Measurements from ENCODE around the gene OSBPL6. TPM values are rescaled to one million over a fixed set of nuclear protein-coding genes. Genes with fewer than 3 reads are reported as not detected.
"Not testable (repeated sequence)": the region's sequence is repeated elsewhere in the genome, so short reads cannot be mapped to it uniquely, and the experiment has no call there.

The OSBPL6 gene
- total and polyA plus RNA-seq, 9 of the 15 experiments (the other 6 are each of a cell fraction or from before 2014, with no cell fraction given): 3.4 to 12.7 (median 9.3) TPM

GRCh38 chr2:178357704-178358103 is 163.4 kb downstream of the OSBPL6 start:
- TF ChIP-seq ZNF146 (CRISPR knock-in tag; IDR thresholded peaks at IDR 0.05; ENCODE audit: unreplicated experiment): peak; percentile 89
- peak in 1 of 2 experiments; percentile 49; a peak in 2 of 4 replicates for TF ChIP-seq KDM1A (IDR thresholded peaks at IDR 0.05)
- DNase-seq (ENCODE audit: extremely low read depth in 1 of 4, low spot score in 3 of 4); POLR2A ChIA-PET; H2AFZ ChIP-seq (ENCODE audit: low read depth, low read length); H3K27me3 ChIP-seq (ENCODE audit: control insufficient read depth in 2 of 2, insufficient read depth in 2 of 2, low read length in 2 of 2); BruUV-seq (replicated peaks); in situ Hi-C loops (cut with MboI); H3K4me3 ChIP-seq; H3K79me2 ChIP-seq (ENCODE audit: control insufficient read depth, insufficient read depth, low read length); H3K36me3 ChIP-seq (ENCODE audit: control insufficient read depth, insufficient read depth, low read length); H3K4me2 ChIP-seq (ENCODE audit: insufficient read depth, low read length); H3K9me1 ChIP-seq (ENCODE audit: control insufficient read depth, insufficient read depth, low read length); H3K9ac ChIP-seq (ENCODE audit: insufficient read depth in 1 of 2, low read depth in 2 of 2, low read length in 2 of 2); H4K20me1 ChIP-seq (replicated peaks; ENCODE audit: control insufficient read depth, insufficient read depth, low read length); H3K9me3 ChIP-seq (replicated peaks; ENCODE audit: control insufficient read depth, insufficient read depth, low read depth, low read length); intact Hi-C loops (cut with micrococcal nuclease); ATAC-seq; FAIRE-seq; CTCF ChIA-PET (ENCODE audit: low intra/inter-chr PET ratio); H3K27ac ChIP-seq (ENCODE audit: extremely low read depth, low read depth, low read length); H3K4me1 ChIP-seq (replicated peaks in 1 of 2; ENCODE audit: control insufficient read depth in 2 of 2, insufficient read depth in 2 of 2, low read length in 2 of 2): not testable (repeated sequence)
- WGBS (ENCODE audit: insufficient coverage, low coverage, missing lambda C conversion rate): 40% methylated on average over 4 of the region's 4 CpGs

GRCh38 chr2:178359192-178359912 is 165.0 kb downstream of the OSBPL6 start:
- no peaks in the 10 kb centered on the region for H4K20me1 ChIP-seq (replicated peaks; ENCODE audit: control insufficient read depth, insufficient read depth, low read length)
- no TSS peak for BruUV-seq (replicated peaks)
- in situ Hi-C loops (cut with MboI): no loop called here
- H3K27me3 ChIP-seq (ENCODE audit: control insufficient read depth in 2 of 2, insufficient read depth in 2 of 2, low read length in 2 of 2): no peaks in the 10 kb centered on the region; a peak in 1 of 5 replicates
- H3K36me3 ChIP-seq (ENCODE audit: control insufficient read depth, insufficient read depth, low read length): no peaks in the 10 kb centered on the region
- DNase-seq (ENCODE audit: extremely low read depth in 1 of 4, low spot score in 3 of 4) (no peak), FAIRE-seq (no peak), ATAC-seq (no peak)
- no peak overlapping the region for H2AFZ ChIP-seq (ENCODE audit: low read depth, low read length)
- 26% methylated on average over 7 of the region's 7 CpGs for WGBS (ENCODE audit: insufficient coverage, low coverage, missing lambda C conversion rate)
- H3K4me3 ChIP-seq: no peak overlapping the region
- no peaks in the 10 kb centered on the region for H3K79me2 ChIP-seq (ENCODE audit: control insufficient read depth, insufficient read depth, low read length)
- CTCF ChIA-PET (ENCODE audit: low intra/inter-chr PET ratio): no interaction called here
- H3K4me1 ChIP-seq (replicated peaks in 1 of 2; ENCODE audit: control insufficient read depth in 2 of 2, insufficient read depth in 2 of 2, low read length in 2 of 2): no peaks in the 10 kb centered on the region
- no peaks in the 10 kb centered on the region for H3K9me1 ChIP-seq (ENCODE audit: control insufficient read depth, insufficient read depth, low read length)
- H3K27ac ChIP-seq (ENCODE audit: extremely low read depth, low read depth, low read length): no peak overlapping the region
- H3K9me3 ChIP-seq (replicated peaks; ENCODE audit: control insufficient read depth, insufficient read depth, low read depth, low read length): no peaks in the 10 kb centered on the region
- TF ChIP-seq ZNF146 (CRISPR knock-in tag; IDR thresholded peaks at IDR 0.05; ENCODE audit: unreplicated experiment) (peak; percentile 92), HDAC2 (IDR thresholded peaks at IDR 0.05) (no peak), RBM25 (IDR thresholded peaks at IDR 0.05; ENCODE audit: low read depth, low read length, severe bottlenecking) (peak; percentile 13), XRCC3 (IDR thresholded peaks at IDR 0.05) (no peak)
- no peak overlapping the region for H3K9ac ChIP-seq (ENCODE audit: insufficient read depth in 1 of 2, low read depth in 2 of 2, low read length in 2 of 2)
- POLR2A ChIA-PET: no interaction called here
- H3K4me2 ChIP-seq (ENCODE audit: insufficient read depth, low read length): no peak overlapping the region
- intact Hi-C loops (cut with micrococcal nuclease): no loop called here
